NCI-H510A (cell line): ENCODE measurements around the gene MLEC.
"Not testable (repeated sequence)": the region's sequence is repeated elsewhere in the genome, so short reads cannot be mapped to it uniquely, and the experiment has no call there.

ENCODE experiments used
- DNase-seq: peaks from one replicate; lab custom pipeline; 2025; lab: John Stamatoyannopoulos, UW

Gene MLEC

GRCh38 chr12:120720987-120721801, 34.2 kb downstream of the MLEC start:
- DNase-seq: no peak

- DNase-seq: no peak
Observed at GRCh38 chr12:120721866-120722265, 34.9 kb downstream of the MLEC start.

- DNase-seq: no peak
Observed at GRCh38 chr12:120722784-120723183, 35.8 kb downstream of the MLEC start.

- DNase-seq: no peak
Observed at GRCh38 chr12:120724720-120725119, 37.8 kb downstream of the MLEC start.

GRCh38 chr12:120725151-120725658, 38.3 kb downstream of the MLEC start:
- no peak for DNase-seq

- DNase-seq: peak; percentile 85
Observed at GRCh38 chr12:120725659-120726509, 38.9 kb downstream of the MLEC start, which contains the start of gene ACADS. ACADS (plus strand) TSS chr12:120725826; CDS start chr12:120725886, 60 bp downstream.

GRCh38 chr12:120726510-120726793, 39.5 kb downstream of the MLEC start:
- no peak for DNase-seq

GRCh38 chr12:120726961-120727360, 40.0 kb downstream of the MLEC start:
- no peak for DNase-seq

- DNase-seq: not testable (repeated sequence)
Observed at GRCh38 chr12:120732198-120732597, 45.2 kb downstream of the MLEC start.

GRCh38 chr12:120733574-120733973, 46.6 kb downstream of the MLEC start:
- no peak for DNase-seq

GRCh38 chr12:120734210-120734609, 47.3 kb downstream of the MLEC start:
- no peak for DNase-seq

GRCh38 chr12:120735181-120735580, 48.2 kb downstream of the MLEC start:
- no peak for DNase-seq

- DNase-seq: no peak
Observed at GRCh38 chr12:120736404-120737331, 49.7 kb downstream of the MLEC start.

GRCh38 chr12:120737557-120738251, 50.8 kb downstream of the MLEC start:
- no peak for DNase-seq

GRCh38 chr12:120738252-120739030, 51.5 kb downstream of the MLEC start:
- DNase-seq: no peak

GRCh38 chr12:120739031-120739762, 52.2 kb downstream of the MLEC start:
- no peak for DNase-seq

GRCh38 chr12:120739821-120740613, 53.1 kb downstream of the MLEC start:
- no peak for DNase-seq

GRCh38 chr12:120740871-120741270, 53.9 kb downstream of the MLEC start:
- no peak for DNase-seq
